Measurements from ENCODE around the gene RYR3.

DNA sequence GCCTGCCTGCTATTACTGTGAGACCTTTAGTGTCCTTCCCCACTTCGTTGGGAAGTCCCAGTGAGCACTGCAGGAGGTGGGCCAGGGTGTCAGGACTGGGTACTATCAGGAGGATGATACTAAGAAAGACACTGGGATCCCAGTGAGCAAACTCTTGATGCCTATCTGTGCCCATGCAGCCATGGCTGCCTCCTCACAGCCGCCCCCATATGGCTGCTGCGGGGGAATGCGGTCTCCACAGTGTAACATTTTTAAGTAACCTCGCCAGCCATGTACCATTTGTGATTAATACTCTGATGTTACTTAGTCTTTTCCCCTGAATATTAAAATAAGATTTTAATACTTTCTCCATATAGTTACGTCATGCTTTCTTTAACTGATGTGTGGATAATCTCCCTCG is 312.2 kb downstream of the RYR3 start:
- TF ChIP-seq CTCF (IDR thresholded peaks at IDR 0.05; ENCODE audit: low read depth, low read length, poor library complexity, severe bottlenecking) (peak; percentile 35), EZH2phosphoT487 (IDR thresholded peaks at IDR 0.05; ENCODE audit: borderline replicate concordance, low read length) (no peak)

All from DOHH2 (cell line).